Activated CD8-positive, alpha-beta memory T cell treated with anti-CD3 and anti-CD28 coated beads for 48 hours (primary cell): ENCODE data around the gene ATXN1.

ENCODE experiments used
- DNase-seq, 3 experiments: peaks; one replicate each; pipeline ENCODE4 v3.0.0-alpha.2; 2020; ENCODE audit warnings: low read depth in 2 of 3, low spot score in 2 of 3

ATXN1 gene

DNA sequence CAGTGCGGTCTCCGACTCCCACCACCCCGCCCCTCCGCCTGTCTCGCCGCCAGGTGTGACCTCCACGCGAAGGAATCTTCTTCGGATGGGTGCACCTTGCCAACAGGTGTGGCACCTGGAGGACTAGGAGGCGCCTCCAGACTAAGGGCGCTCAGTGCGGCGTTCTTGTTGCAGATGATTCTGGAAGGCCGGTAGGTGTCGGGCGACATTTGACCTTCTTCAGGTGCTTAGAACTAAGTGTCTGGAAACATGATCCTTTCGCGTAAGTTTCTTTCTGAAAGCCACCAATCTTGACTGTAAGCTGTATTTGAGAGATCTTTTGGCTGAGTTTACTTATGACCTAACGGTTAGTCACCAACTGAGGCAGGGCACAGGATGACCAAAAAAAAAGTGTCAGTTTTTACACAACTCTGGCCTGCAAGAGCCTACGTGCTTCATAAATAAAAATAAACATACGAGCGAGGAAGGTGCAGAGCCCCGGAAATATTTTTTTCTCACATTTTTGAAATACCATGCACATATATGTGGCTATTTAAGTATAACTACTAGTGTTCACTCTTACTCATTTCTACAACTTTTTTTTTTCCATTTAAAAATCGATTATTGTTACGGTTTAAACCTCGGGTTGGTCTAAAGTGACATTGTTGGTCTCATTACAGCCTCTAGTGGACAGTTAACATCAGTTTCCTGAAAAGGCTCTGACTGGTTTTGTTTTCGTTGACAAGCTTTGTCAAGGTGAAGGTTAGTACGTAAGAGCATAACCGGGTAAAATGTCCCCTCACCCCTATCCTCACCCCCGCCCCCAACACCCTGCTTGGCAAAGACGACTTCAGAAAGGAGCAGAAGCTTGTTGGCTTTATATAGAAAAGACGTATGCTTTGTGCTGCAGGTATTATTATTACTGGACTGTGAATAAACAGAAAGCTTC lies 1.6 kb upstream of the ATXN1 start:
- peak in 2 of 3 experiments; percentile 22 to 27 for DNase-seq

DNA sequence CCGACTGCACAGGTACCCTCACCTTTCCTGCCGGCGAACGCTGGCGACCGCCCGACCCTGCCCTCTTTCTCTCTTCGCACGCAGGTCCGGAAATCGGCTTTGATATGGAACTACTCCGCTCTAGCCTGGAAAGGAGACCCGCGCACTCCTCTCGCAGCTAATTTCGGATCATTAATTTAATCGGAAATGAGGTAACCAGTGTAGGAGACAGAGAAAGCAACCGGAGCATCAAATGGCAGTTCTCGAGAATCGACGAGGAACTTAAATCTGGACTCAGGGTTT lies 949 bp upstream of the ATXN1 start:
- no peak for DNase-seq

DNA sequence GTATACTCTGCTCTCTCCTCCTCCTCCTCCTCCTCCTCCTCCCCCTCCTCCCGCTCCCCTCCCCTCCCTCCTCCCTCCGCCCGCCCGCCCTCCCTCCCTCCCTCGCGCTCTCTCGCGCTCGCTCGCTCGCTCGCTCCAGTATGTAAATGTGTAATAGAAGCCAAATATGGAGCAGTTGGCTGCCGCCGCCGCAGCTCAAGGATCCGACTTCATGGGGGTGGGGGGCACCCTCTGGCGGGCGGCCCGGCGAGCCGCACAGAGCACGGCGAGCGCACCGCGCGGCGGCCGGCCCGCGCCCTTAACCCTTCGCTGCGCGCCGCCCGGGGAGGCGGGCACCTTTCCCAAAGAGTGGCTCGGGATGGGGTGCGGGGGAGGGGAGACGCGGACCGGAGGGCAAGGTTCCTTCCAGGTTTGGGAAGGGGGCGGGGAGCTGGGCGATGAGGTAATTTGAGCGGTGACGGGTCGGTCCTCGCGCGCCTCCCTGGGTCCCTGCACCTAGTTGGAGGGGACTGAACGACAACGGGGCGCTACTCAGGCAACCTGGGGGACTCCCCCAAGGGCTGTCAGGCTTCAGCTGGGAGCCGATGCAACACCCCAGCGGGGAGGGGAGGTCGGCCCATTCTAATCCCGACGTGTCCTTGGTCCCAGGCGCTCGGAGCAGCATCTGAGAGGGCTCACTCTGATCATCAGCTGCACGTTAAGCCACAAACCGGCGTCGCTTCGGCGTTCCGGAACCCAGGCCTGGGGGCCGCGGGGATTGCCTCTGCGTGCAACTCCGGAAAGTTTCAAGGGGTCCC lies 409 bp upstream of the ATXN1 start:
- peak; percentile 58 to 71 (median 66) for DNase-seq

DNA sequence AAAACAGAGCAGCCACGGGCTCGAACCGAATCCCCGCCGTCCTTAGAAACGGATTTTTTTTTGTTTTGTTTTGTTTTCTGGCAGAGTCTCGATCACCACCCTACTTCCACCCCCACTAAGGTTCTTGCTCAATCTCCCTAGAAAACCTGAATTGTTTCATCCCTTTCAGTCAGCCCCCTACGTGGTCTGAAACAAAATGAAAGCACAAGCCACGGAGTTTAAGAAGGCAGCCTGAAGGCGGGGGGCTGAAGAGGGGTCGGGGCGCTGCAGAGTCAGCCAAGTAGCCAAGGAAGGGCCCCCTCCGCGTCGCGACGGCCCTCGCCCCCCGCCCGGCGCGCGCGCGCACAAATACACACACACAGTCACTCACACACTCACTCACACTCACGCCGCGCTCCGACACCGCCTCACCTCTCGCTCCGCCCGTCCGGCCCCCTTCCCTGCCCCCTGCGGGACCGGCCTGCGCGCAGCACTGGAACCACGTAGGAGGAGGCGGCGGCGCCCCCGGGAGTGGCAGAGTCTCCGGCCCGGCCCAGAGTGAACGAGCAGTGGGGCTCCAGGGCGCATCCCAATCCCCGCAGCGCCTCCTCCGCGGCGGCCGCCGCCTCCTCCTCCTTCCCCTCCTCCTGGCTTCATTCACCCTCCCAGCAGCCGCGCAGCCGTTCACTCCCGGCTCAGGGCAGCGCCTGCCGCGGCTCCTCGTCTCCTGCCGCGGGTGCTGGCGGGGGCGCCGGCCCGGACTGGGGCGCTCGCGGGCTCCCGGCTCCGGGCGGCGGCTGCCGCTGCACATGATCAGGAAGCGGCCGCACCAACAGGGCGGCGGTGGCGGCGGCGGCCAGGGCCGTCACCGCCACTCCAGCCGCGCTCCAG lies 1.4 kb downstream of the ATXN1 start:
- DNase-seq = peak; percentile 43 to 59 (median 59)

- DNase-seq = no peak
Observed at GRCh38 chr6:16759181-16759645, 2.0 kb downstream of the ATXN1 start.

- DNase-seq = no peak
Observed at GRCh38 chr6:16758163-16758975, 2.9 kb downstream of the ATXN1 start.

DNA sequence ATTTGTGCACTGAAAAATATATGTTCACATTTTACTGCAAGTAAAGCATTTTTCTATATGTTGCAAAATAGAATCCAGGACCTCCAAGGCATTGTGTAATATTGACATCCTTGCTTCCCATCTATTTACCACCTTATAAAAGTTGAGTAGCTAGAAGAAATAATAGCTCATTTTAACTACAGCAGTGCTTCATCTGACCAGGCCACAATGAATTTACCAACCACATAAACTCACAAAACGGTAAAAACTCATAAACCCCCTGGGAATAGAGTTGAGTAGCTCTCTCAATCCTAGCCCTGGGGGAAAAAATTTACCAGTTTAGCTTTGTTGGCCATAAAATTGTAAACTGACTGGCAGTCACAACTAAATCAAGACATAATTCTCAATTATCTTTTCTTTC lies 3.9 kb downstream of the ATXN1 start:
- DNase-seq = no peak

- DNase-seq = no peak
Observed at GRCh38 chr6:16756660-16757255, 4.5 kb downstream of the ATXN1 start.

DNA sequence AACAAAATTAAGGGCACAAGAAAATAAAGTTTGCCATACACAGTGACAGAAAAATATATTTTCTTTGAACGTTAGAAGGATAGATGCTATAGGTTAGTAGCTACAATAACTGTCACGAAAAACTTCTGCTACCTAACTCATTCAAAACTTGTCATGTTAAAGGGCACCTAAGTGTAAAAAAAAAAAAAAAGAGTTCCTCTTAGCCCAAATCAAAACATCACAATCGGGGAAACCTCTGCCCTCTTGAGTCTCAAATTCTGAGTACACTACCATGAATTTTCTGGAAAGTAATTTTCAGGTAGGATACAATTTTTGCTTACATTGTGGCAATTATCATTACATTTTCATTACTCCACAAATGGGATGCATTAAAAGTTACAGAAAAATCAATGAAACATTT lies 5.7 kb downstream of the ATXN1 start:
- DNase-seq = no peak

DNA sequence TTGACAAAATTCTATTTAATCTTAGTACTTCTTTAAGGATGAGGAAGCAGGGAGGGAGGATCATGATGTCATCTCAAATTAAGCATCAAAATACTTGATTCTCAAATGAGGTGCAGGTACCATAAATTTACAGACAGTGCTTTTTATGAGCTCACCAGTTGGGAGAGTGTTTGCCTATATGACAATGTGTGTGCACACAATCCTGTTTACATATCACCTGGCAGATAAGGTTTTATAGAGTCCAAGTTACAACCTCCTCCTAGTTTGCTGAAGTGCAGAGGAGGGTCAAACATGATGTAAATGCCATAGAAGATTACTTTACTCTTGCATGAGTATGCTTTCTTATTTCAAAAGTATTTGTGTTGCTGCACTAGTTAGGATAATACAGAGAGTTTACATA lies 6.4 kb downstream of the ATXN1 start:
- no peak for DNase-seq

- no peak for DNase-seq
Observed at GRCh38 chr6:16754274-16754673, 7.0 kb downstream of the ATXN1 start.

- DNase-seq = no peak
Observed at GRCh38 chr6:16753341-16753740, 7.9 kb downstream of the ATXN1 start.

DNA sequence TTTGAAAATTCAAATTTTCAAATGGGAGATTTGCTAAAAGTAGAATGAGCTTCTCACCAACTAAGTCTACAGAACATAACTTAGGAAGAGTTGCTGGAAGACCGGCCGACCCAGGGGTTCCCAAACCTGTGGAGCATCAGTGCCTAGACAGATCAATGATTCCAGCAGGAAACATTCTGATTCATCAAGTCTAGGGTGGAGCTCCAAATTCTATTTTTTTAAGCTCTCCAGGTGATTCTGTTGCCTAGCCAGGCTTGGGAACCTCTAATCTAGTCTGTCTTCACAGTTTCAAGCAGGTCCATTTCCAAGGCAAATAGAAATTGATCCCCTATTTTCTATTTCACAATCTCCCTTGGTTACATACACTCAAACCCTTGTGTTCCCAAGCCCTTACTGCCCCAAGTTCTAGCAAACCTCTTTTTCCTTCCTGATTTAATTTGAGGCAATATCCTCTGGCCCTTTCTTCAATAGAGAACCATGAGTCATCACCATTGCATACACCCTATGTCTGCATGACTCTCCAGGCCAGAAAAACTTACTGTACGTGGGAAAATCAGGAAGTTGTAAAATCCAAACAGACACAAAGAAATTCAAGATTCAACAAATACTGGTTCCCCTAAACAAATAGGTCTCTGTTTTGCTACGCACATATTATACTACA lies 8.9 kb downstream of the ATXN1 start:
- no peak for DNase-seq

- DNase-seq = no peak
Observed at GRCh38 chr6:16751251-16751946, 9.9 kb downstream of the ATXN1 start.

DNA sequence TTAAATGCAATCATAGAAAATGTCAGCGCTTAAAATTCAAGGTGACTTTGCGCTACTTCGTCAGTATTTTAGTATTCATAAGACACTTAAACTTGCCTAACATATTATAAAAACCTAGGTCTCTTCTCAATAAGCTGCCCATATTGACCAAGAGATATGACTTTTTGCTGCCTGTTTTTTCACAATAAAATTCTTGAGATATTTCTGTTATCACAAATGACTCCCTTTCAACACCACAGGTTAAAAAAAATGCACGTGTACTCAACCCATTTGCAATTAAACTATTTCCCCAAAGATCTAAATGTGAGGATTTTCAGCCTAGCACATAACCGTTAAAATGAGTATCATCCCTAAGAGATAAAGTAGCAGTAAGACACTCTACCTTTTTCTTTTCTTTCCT lies 10.7 kb downstream of the ATXN1 start:
- DNase-seq = no peak

- no peak for DNase-seq
Observed at GRCh38 chr6:16749516-16750485, 11.5 kb downstream of the ATXN1 start.

- DNase-seq = no peak
Observed at GRCh38 chr6:16748025-16748319, 13.3 kb downstream of the ATXN1 start.
